ENCODE data around the gene KRI1.

GRCh38 chr19:10525636-10526035, 40.2 kb downstream of the KRI1 start:
- TF ChIP-seq CTCF (IDR thresholded peaks at IDR 0.05) (no peak), POLR2A (IDR thresholded peaks at IDR 0.05) (no peak), POLR2AphosphoS5 (IDR thresholded peaks at IDR 0.05) (no peak)
